IMR-90 (cell line): ENCODE measurements around the gene SP140. TPM values are rescaled to one million over a fixed set of nuclear protein-coding genes. Genes with fewer than 3 reads are reported as not detected.

Source experiments
- ATAC-seq: fragments of 200-7000 bp; cut with Tn5 transposase; 2 replicates; pipeline ENCODE4 v1.9.1; 2020; ENCODE audit warnings: low read depth, mild to moderate bottlenecking, moderate library complexity
- BruUV-seq: library from RNA; stranded (reverse); fragments of 400-500 nt; replicated peaks from 2 replicates; lab custom pipeline; 2021; lab: Mats Ljungman, UMichigan
- CTCF ChIA-PET: fragments of 300-600 bp; formaldehyde crosslinking; extraction: SDS; loops from one replicate; lab custom pipeline; 2021; ENCODE audit warnings: antibody characterized with exemption; lab: Yijun Ruan, JAX
- POLR2A ChIA-PET: fragments of 300-600 bp; sonication (Branson Sonifier 250); formaldehyde crosslinking; loops from one replicate; lab custom pipeline; 2022; ENCODE audit warnings: antibody characterized with exemption; ENCODE audit not compliant: unreplicated experiment; lab: Charles Lee
- DNase-seq: peaks from one replicate; pipeline ENCODE4 v3.0.0; 2013
- H2AFZ ChIP-seq: replicated peaks from 2 replicates; pipeline ENCODE3; 2013; ENCODE audit warnings: low read length, mild to moderate bottlenecking; ENCODE audit not compliant: poor library complexity
- H2AK5ac ChIP-seq: 2 replicates; pipeline ENCODE4 v1.6.1; 2013; ENCODE audit warnings: low read depth, low read length, inconsistent platforms
- H2AK9ac ChIP-seq: replicated peaks from 2 replicates; pipeline ENCODE3; 2013; ENCODE audit warnings: mild to moderate bottlenecking, low read depth, low read length, moderate library complexity; ENCODE audit not compliant: poor library complexity
- H2BK120ac ChIP-seq: 2 replicates; pipeline ENCODE4 v1.6.1; 2013; ENCODE audit warnings: low read depth, low read length, inconsistent platforms
- H2BK15ac ChIP-seq: 3 replicates; pipeline ENCODE4 v1.6.1; 2013; ENCODE audit warnings: low read depth, low read length, inconsistent platforms
- H2BK20ac ChIP-seq: 2 replicates; pipeline ENCODE4 v1.6.1; 2013; ENCODE audit warnings: low read depth, mild to moderate bottlenecking, inconsistent platforms, low read length, moderate library complexity
- H2BK5ac ChIP-seq: 2 replicates; pipeline ENCODE4 v1.6.1; 2013; ENCODE audit warnings: mild to moderate bottlenecking, low read depth, low read length, inconsistent platforms; ENCODE audit not compliant: poor library complexity, severe bottlenecking
- H3K14ac ChIP-seq: replicated peaks from 2 replicates; pipeline ENCODE4 v1.6.1; 2013; ENCODE audit warnings: low read depth, low read length, inconsistent platforms
- H3K18ac ChIP-seq: 2 replicates; pipeline ENCODE4 v1.6.1; 2013; ENCODE audit warnings: low read depth, low read length, control low read depth
- H3K23ac ChIP-seq: 2 replicates; pipeline ENCODE4 v1.6.1; 2013; ENCODE audit warnings: low read depth, low read length, inconsistent platforms
- H3K27ac ChIP-seq: 2 replicates; pipeline ENCODE4 v1.5.1; 2013; ENCODE audit warnings: mild to moderate bottlenecking, control low read depth, low read length; ENCODE audit not compliant: insufficient read depth
- H3K27me3 ChIP-seq: 2 replicates; pipeline ENCODE4 v1.6.1; 2013; ENCODE audit warnings: low read length; ENCODE audit not compliant: control insufficient read depth, insufficient read depth
- H3K36me3 ChIP-seq: 2 replicates; pipeline ENCODE4 v1.6.1; 2013; ENCODE audit warnings: low read length, mixed read lengths; ENCODE audit not compliant: control insufficient read depth, insufficient read depth
- H3K4ac ChIP-seq: 2 replicates; pipeline ENCODE4 v1.6.1; 2013; ENCODE audit warnings: low read depth, low read length, inconsistent platforms
- H3K4me1 ChIP-seq: 2 replicates; pipeline ENCODE4 v1.6.1; 2013; ENCODE audit warnings: low read length, mixed read lengths; ENCODE audit not compliant: control insufficient read depth, insufficient read depth
- H3K4me2 ChIP-seq: 2 replicates; pipeline ENCODE4 v1.6.1; 2013; ENCODE audit warnings: low read depth, mild to moderate bottlenecking, control low read depth, low read length, moderate library complexity
- H3K4me3 ChIP-seq: 2 replicates; pipeline ENCODE4 v1.5.1; 2013; ENCODE audit warnings: low read depth, mild to moderate bottlenecking, control low read depth, low read length, moderate library complexity; ENCODE audit not compliant: insufficient read depth
- H3K56ac ChIP-seq: 2 replicates; pipeline ENCODE4 v1.6.1; 2013; ENCODE audit warnings: low read length, inconsistent platforms; ENCODE audit not compliant: insufficient read depth; ENCODE audit errors: extremely low read depth
- H3K79me1 ChIP-seq, 2 experiments: 2 replicates each; pipeline ENCODE4 v1.6.1; 2013; ENCODE audit warnings: low read length in 2 of 2, inconsistent platforms in 1 of 2, low read depth in 1 of 2
- H3K9ac ChIP-seq: 2 replicates; pipeline ENCODE4 v1.6.1; 2013; ENCODE audit warnings: low read depth, low read length, control low read depth
- H3K9me1 ChIP-seq: 2 replicates; pipeline ENCODE4 v1.6.1; 2013; ENCODE audit warnings: low read length, inconsistent platforms; ENCODE audit not compliant: insufficient read depth
- H3K9me3 ChIP-seq: 2 replicates; pipeline ENCODE4 v1.6.1; 2013; ENCODE audit warnings: low read length; ENCODE audit not compliant: control insufficient read depth, insufficient read depth
- H4K20me1 ChIP-seq: 2 replicates; pipeline ENCODE4 v1.6.1; 2013; ENCODE audit warnings: low read length, inconsistent platforms; ENCODE audit not compliant: insufficient read depth
- H4K5ac ChIP-seq: 2 replicates; pipeline ENCODE4 v1.6.1; 2013; ENCODE audit warnings: mild to moderate bottlenecking, low read depth, low read length, control low read depth
- H4K8ac ChIP-seq, 2 experiments: 2 replicates each; pipeline ENCODE4 v1.6.1; 2013; ENCODE audit warnings: low read depth in 2 of 2, low read length in 2 of 2, control low read depth in 1 of 2, inconsistent platforms in 1 of 2
- H4K91ac ChIP-seq: 2 replicates; pipeline ENCODE4 v1.6.1; 2013; ENCODE audit warnings: low read depth, low read length, inconsistent platforms; ENCODE audit not compliant: insufficient read depth
- BHLHE40 ChIP-seq: fragments of 150-350 bp; IDR thresholded peaks from 2 replicates; pipeline ENCODE4 v1.6.1; 2016; ENCODE audit warnings: mild to moderate bottlenecking, low read depth, low read length
- MAFK ChIP-seq: IDR thresholded peaks from 2 replicates; pipeline ENCODE4 v1.6.1; 2012; ENCODE audit warnings: low read depth, low read length, improper control_type of control experiment
- NFE2L2 ChIP-seq: fragments of 150-350 bp; IDR thresholded peaks from 2 replicates; pipeline ENCODE4 v1.6.1; 2016; ENCODE audit warnings: low read depth, mild to moderate bottlenecking, low read length
- RAD21 ChIP-seq: IDR thresholded peaks from 2 replicates; pipeline ENCODE4 v1.6.1; 2012; ENCODE audit warnings: low read length, improper control_type of control experiment
- RFX5 ChIP-seq: IDR thresholded peaks from 2 replicates; pipeline ENCODE4 v1.8.0; 2012; ENCODE audit warnings: low read depth, mild to moderate bottlenecking, low read length, moderate library complexity
- SMC3 ChIP-seq: fragments of 150-350 bp; IDR thresholded peaks from 2 replicates; pipeline ENCODE4 v1.6.1; 2016; ENCODE audit warnings: low read depth, mild to moderate bottlenecking, antibody characterized with exemption, low read length, moderate library complexity
- WGBS, 2 experiments: methylation state at CpG; one replicate each; pipeline versions ENCODE4 v1.1.5 to v1.1.7; 2013; ENCODE audit warnings: missing lambda C conversion rate in 2 of 2; ENCODE audit not compliant: insufficient read length in 1 of 2; ENCODE audit errors: extremely low coverage in 2 of 2; 5-methylcytosine and 5-hydroxymethylcytosine counted together
- dilution Hi-C: fragments of 300-500 bp; cut with HindIII; formaldehyde crosslinking; loops from one replicate; pipeline ENCODE4 v1.14.3; 2018; ENCODE audit warnings: low sequenced_read_pairs; ENCODE audit not compliant: unreplicated experiment
- in situ Hi-C: fragments of 300-500 bp; cut with MboI; formaldehyde crosslinking; loops from 3 replicates; pipeline ENCODE4 v1.14.3; 2019; ENCODE audit warnings: low sequenced_read_pairs, inconsistent platforms, mixed read lengths
- intact Hi-C: fragments of 100-400 bp; cut with micrococcal nuclease; formaldehyde crosslinking; loops from 2 replicates; pipeline ENCODE4 v1.10.0; 2022
- polyA plus RNA-seq, 3 experiments: library from polyadenylated mRNA; depleted of rRNA; stranded (reverse); fragments of >200 nt; gene quantifications; 2 replicates each; pipeline ENCODE4 v1.2.3, GENCODE V29; 2012; ENCODE audit warnings: low replicate concordance in 1 of 3
- total RNA-seq: library from RNA; depleted of rRNA; stranded (reverse); fragments of >200 nt; gene quantifications from 2 replicates; pipeline ENCODE4 v1.2.3, GENCODE V29; 2012

SP140 gene
- total and polyA plus RNA-seq, 2 of the 4 experiments (the other 2 are of a cell fraction) = 1.4 TPM

- Histone ChIP-seq H3K14ac (no peak overlapping the region), H3K4me2 (no peak overlapping the region), H2BK5ac (no peak overlapping the region), H2BK120ac (no peak overlapping the region), H3K4ac (no peak overlapping the region), H3K18ac (no peak overlapping the region), H3K9ac (no peak overlapping the region), H3K27me3 (no peaks in the 10 kb centered on the region), H2BK15ac (no peak overlapping the region), H3K56ac (no peak overlapping the region), H3K27ac (no peak overlapping the region), H4K5ac (no peak overlapping the region), H2BK20ac (no peak overlapping the region), H4K91ac (no peak overlapping the region), H2AK9ac (no peak overlapping the region), H3K9me3 (peaks cover 4% of the 10 kb centered on the region; the same call in 1 of the 2 replicates), H4K8ac (no peak overlapping the region), H3K79me1 (no peaks in the 10 kb centered on the region), H3K4me3 (no peak overlapping the region), H4K20me1 (no peaks in the 10 kb centered on the region), H3K9me1 (no peaks in the 10 kb centered on the region), H3K36me3 (no peaks in the 10 kb centered on the region), H2AFZ (no peak overlapping the region), H3K4me1 (no peaks in the 10 kb centered on the region), H3K23ac (no peak overlapping the region), H2AK5ac (no peak overlapping the region)
- DNase-seq (no peak), ATAC-seq (no peak)
- ChIA-PET POLR2A (no interaction called here), CTCF (no interaction called here)
- intact Hi-C loops (no loop called here), in situ Hi-C loops (no loop called here), dilution Hi-C loops (no loop called here)
- BruUV-seq = no TSS peak
- TF ChIP-seq MAFK = no peak
- TF ChIP-seq NFE2L2 = no peak
- TF ChIP-seq SMC3 = no peak
- TF ChIP-seq RFX5 = no peak
- no peak for TF ChIP-seq RAD21
- TF ChIP-seq BHLHE40 = no peak
- WGBS, 2 experiments = 100% methylated on average over 1 of the region's 6 CpGs; no CpG with 5 or more reads in 1 of the 2 experiments
Observed at GRCh38 chr2:230318190-230319121, 92.9 kb downstream of the SP140 start.
